GM21576 (cell line): ENCODE measurements around the gene INSYN1.

Source experiments
- ATAC-seq: cut with Tn5 transposase; IDR thresholded peaks from one replicate; pipeline ENCODE4 v1.9.1; 2021; ENCODE audit warnings: mild to moderate bottlenecking, moderate library complexity; ENCODE audit not compliant: unreplicated experiment

INSYN1 gene

DNA sequence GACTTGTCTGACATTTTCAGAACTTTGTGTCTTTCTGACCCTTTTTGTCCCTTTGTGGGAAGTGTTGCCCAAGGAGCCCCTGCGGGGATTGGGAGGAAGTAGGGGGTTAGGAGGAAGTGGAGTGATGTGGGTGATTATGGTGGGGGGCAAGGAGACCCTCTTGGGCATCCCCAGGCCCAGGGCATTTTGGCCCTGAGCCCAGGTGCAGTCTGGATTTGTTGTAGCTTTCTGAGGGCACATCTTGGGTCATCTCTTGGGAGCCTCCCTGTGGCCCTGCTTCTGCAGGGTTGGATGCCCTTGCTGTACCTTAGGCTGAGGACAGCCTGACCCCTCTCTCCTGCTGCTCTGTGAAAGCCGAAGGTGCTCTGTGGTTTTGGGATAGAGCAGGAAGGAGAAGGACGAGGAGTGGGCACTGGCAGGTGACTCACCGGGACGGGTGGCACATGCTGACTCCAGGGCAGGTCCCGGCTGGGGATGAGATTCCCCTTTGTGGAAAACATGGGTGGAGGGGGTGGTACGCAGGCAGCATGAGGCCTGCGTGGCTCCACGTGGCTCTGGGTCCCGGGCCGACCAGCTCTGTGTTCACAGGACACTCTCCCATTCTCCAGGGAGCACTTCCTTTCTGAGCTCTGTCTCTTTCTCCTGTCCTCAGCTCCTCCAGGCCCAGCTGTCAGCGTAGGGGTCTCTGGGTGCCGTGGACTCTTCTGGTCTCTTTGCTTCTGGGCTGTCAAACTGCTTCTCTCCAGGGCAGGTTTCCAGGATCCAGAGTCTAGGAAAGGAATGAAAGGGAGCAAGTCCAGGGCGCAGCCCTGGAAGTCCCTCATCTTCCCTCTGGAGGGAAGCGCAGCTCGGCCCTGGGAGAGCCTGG, 57.1 kb downstream of the INSYN1 start:
- ATAC-seq: no peak

GRCh38 chr15:73694419-73694818, 58.7 kb downstream of the INSYN1 start:
- ATAC-seq: no peak

- ATAC-seq: no peak
Measured at GRCh38 chr15:73691396-73691795, 61.8 kb downstream of the INSYN1 start.

DNA sequence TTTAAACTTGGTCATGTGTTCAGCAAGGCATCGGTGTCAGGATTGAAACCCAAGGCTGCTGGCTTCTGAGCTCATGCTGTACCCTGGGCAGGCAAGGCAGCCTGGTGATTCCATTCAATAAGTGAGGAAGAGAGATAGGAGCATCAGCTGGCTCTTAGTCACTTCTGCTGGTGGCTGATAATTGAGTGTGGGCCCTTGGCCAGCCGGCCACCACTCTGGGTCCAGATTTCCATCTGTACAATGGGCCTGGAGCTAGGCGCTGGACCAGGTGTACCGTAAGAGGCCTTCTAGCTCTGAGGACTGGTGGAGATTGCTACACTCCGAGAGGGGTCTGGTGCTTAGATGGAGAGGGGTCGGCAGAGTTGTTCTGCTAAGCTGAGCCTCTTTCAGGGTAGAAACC, 64.7 kb downstream of the INSYN1 start:
- no peak for ATAC-seq

DNA sequence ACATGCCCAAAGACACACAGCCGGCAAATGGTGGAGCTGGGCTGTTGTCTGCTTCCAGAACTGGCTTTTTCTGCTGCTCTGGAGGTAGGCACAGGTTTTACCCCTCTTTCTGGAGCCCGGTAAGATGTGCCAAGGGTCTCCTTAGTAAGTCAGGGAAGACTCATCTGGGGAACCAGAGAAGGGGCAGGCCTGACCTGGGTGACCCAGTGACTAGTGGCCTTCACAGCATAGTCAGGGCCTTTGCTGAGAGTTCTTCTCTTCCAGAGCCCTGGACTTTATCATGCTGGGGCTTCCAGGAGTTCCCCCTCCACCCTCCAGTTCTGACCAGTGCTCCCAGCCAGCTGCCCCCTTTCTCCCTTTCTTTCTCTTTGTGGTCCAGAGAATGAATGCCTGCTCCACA, 65.8 kb downstream of the INSYN1 start:
- no peak for ATAC-seq

DNA sequence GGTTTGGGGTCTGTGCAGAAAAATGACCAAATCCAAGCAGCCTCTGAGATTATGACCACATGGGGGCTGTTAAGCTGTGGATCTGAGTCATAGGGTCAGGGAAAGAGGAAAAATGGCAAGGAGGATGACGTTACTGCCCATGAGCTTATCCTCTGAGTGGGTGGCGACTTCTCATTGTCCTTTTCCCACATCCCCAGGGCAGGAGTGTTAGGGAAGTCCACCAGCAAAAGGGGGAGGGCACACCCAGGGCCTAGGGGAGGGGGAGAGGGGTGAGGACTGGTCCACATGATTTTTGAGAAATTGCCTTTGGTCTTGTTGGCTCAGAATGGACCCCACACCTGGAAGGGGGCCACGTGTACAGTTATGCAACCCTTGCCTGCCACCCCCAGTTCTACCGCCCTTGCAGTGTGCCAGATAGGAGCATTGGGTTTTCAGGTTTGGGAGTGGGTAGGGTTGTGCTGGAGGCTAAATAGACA, 66.3 kb downstream of the INSYN1 start:
- no peak for ATAC-seq

DNA sequence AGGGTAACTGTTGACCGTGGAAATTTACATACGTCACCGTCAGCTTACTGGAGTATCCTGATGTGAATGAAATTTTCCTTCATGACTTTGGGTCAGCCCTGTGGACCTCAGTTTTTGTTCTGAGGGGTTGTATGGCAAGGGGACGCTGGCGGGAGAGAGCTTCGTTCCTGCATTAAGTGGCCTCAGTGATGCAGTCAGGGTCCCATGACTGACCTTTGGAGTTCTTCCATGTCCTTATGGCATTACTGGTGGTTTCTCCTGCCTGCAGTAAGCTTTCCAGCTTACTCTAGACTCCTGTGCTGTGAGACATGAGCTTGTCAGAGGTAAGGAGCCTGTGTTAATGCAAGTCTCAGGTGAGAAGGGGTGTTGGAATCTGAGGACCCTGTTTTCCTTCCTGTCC, 67.2 kb downstream of the INSYN1 start:
- no peak for ATAC-seq
